Thyroid gland (tissue), 4 donors: ENCODE data around the gene SLAIN2. TPM values are rescaled to one million over a fixed set of nuclear protein-coding genes. Genes with fewer than 3 reads are reported as not detected.

Experiments
- DNase-seq, 2 donors: peaks; one replicate each; pipeline ENCODE4 v3.0.0-alpha.2; 2019
- H3K27ac ChIP-seq, 3 donors: fragments of 200-600 bp; sonication (generic); 1 replicate in 2 of 3; 2 replicates in 1 of 3; pipeline ENCODE4 v1.5.1; 2016 to 2019; ENCODE audit warnings: mild to moderate bottlenecking in 1 of 3, moderate library complexity in 1 of 3
- H3K27me3 ChIP-seq: fragments of 200-600 bp; sonication (generic); one replicate; pipeline ENCODE4 v1.5.1; 2019
- H3K36me3 ChIP-seq, 2 donors: fragments of 200-600 bp; sonication (generic); one replicate each; pipeline ENCODE4 v1.5.1; 2016 to 2019
- H3K4me1 ChIP-seq, 2 donors: fragments of 200-600 bp; sonication (generic); one replicate each; pipeline ENCODE4 v1.5.1; 2017 to 2019
- H3K4me3 ChIP-seq, 3 donors: fragments of 200-600 bp; sonication (generic); replicated peaks in 1 of 3; 1 replicate in 2 of 3; 2 replicates in 1 of 3; pipeline ENCODE4 v1.5.1; 2016; ENCODE audit warnings: mild to moderate bottlenecking in 1 of 3
- H3K9me3 ChIP-seq: fragments of 200-600 bp; sonication (generic); one replicate; pipeline ENCODE4 v1.5.1; 2017
- POLR2A ChIP-seq, 2 donors: fragments of 450-650 bp; IDR thresholded peaks; one replicate each; pipeline ENCODE4 v1.6.1; 2017; ENCODE audit warnings: antibody characterized with exemption in 2 of 2, mild to moderate bottlenecking in 2 of 2, moderate library complexity in 1 of 2
- WGBS, 2 donors: methylation state at CpG; one replicate each; pipeline ENCODE4 v1.1.5; 2017; 5-methylcytosine and 5-hydroxymethylcytosine counted together
- intact Hi-C: fragments of 100-400 bp; cut with DNase I; formaldehyde crosslinking; loops from one replicate; pipeline ENCODE4 v1.15.1; 2023
- total RNA-seq, 4 donors: library from RNA; depleted of rRNA; stranded (reverse); fragments of >200 nt; gene quantifications; one replicate each; pipeline ENCODE4 v1.2.3, GENCODE V29; 2016
- TF ChIP-seq, protein P1 (sequence below), 6 experiments: fragments of 200-600 bp in 3 of 6; fragments of 450-650 bp in 3 of 6; sonication (generic) in 3 of 6; IDR thresholded peaks; one replicate each; pipeline ENCODE4 v1.5.1; 2016 to 2019; ENCODE audit warnings: antibody characterized with exemption in 6 of 6, mild to moderate bottlenecking in 2 of 6, inconsistent platforms in 1 of 6, moderate library complexity in 1 of 6

The SLAIN2 gene
- total RNA-seq, 4 donors from 2014 or later: 40.8 to 191 (median 82.5) TPM

DNA sequence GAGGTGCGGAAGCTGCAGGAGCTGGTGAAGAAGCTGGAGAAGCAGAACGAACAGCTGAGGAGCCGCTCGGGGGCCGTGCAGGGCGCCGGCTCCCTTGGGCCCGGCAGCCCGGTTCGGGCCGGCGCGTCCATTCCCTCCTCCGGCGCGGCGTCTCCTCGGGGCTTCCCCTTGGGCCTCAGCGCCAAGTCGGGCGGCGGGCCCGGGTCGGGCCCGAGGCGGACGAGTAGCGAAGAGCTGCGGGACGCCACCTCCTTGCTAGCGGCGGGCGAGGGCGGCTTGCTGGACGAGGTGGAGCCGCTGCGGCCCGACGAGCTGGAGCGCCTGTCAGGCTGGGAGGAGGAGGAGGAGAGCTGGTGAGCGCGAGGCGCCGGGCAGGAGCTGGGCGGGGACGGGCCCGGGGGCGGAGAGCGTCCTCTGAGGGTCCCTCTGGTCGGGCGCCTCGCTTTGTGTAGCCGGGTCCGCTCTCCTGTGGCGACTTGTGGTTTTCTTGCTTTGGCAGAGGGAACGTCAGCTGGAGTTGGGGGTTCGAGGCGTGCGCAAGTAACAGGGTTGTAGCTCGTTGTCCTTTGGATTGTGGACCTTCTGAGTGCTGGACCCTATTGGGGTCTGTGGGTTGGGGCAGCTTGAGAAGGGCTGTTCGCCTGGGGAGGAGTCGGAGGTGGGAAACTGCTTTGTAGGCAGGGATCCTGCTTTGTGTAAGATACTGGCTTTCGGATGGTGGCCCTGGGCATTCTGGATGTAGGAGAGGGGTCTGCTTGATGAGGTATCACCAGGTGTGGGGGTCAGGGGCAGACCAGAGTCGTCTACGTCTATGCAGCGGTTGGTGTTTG is 662 bp downstream of the SLAIN2 start:
- intact Hi-C loops: no loop called here
- Histone ChIP-seq H3K4me1 (peaks cover 28 to 43% of the 10 kb centered on the region in 2 donors), H3K9me3 (no peaks in the 10 kb centered on the region), H3K27me3 (no peaks in the 10 kb centered on the region), H3K27ac (peak overlapping the region; percentile 76 to 97 (median 95)), H3K36me3 (no peaks in the 10 kb centered on the region), H3K4me3 (peak overlapping the region; percentile 65 to 87 (median 84))
- peak; percentile 62 to 68 for DNase-seq
- WGBS, 2 donors: 1% methylated on average over 33 to 38 of the region's 66 CpGs
- TF ChIP-seq, protein P1, sequence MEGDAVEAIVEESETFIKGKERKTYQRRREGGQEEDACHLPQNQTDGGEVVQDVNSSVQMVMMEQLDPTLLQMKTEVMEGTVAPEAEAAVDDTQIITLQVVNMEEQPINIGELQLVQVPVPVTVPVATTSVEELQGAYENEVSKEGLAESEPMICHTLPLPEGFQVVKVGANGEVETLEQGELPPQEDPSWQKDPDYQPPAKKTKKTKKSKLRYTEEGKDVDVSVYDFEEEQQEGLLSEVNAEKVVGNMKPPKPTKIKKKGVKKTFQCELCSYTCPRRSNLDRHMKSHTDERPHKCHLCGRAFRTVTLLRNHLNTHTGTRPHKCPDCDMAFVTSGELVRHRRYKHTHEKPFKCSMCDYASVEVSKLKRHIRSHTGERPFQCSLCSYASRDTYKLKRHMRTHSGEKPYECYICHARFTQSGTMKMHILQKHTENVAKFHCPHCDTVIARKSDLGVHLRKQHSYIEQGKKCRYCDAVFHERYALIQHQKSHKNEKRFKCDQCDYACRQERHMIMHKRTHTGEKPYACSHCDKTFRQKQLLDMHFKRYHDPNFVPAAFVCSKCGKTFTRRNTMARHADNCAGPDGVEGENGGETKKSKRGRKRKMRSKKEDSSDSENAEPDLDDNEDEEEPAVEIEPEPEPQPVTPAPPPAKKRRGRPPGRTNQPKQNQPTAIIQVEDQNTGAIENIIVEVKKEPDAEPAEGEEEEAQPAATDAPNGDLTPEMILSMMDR (IDR thresholded peaks at IDR 0.05): no peak
- no peak for TF ChIP-seq POLR2A (IDR thresholded peaks at IDR 0.05)

DNA sequence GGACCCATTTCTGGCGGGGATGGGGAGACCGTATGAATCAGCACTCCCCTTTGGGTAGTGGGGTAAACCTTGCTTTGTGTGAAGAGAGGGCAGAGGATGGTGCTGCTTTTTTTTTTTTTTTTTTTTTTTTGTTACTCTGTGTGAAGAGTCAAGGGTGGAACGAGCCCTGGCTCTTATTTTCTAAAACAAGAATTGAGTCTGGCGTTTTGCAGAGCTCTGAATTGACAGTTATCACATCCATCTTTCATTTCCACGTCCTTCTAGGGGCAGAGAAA is 1.2 kb downstream of the SLAIN2 start:
- peak overlapping the region in 2 of 3 donors; percentile 95 to 97 for H3K27ac ChIP-seq
- no peaks in the 10 kb centered on the region for H3K9me3 ChIP-seq
- peaks cover 34 to 48% of the 10 kb centered on the region in 2 donors for H3K4me1 ChIP-seq
- intact Hi-C loops: no loop called here
- 1 to 2% methylated on average over 5 of the region's 5 CpGs for WGBS, 2 donors
- no peak for DNase-seq
- H3K27me3 ChIP-seq: no peaks in the 10 kb centered on the region
- peak overlapping the region in 2 of 3 donors; percentile 65 to 87 for H3K4me3 ChIP-seq
- TF ChIP-seq POLR2A (IDR thresholded peaks at IDR 0.05): no peak
- TF ChIP-seq, protein P1 (IDR thresholded peaks at IDR 0.05): no peak
- no peaks in the 10 kb centered on the region for H3K36me3 ChIP-seq

DNA sequence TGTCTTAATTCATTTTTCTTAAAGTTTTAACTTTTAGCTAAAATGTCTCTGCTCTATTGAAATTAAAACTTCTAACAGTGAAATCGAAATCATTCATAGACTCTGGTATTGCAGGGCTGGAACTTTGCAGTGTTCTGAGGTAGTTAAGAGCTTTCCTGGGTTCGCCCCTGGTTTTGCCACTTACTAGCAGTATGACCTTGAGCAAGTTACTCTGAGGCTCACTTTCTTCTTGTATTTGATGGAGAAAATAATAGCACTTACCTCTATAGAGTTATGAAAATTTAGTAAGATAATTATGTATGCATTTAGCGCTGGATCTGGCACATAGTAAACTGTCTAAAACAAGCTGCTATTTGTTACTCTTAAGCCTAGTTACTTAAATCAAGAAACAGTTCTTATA is 1.7 kb downstream of the SLAIN2 start:
- H3K27me3 ChIP-seq: no peaks in the 10 kb centered on the region

DNA sequence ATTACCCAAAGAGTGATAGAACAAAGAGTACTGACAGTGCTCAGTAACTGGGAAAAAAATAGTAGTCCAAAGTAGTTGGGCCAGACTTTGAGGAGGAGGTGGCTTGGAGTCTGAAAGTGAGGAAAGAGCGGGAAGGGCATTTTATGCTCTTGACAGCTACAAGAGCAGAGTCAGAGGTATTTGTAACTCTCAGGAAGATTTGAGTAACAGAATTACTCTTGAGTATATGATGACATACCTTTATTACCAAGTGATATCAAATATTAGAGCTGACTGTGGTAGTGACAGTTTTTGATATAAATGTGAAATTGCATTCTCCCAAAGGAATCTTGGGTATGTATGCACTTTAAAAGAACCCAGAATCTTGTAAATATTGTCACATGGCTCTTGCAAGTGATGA is 2.2 kb downstream of the SLAIN2 start:
- H3K4me3 ChIP-seq: no peak overlapping the region
- H3K27ac ChIP-seq: no peak overlapping the region

More for the DNA sequence above, 1.7 kb downstream of the SLAIN2 start:
- H3K9me3 ChIP-seq: no peaks in the 10 kb centered on the region
- no peak overlapping the region for H3K4me3 ChIP-seq
- intact Hi-C loops: no loop called here
- peaks cover 34 to 48% of the 10 kb centered on the region in 2 donors for H3K4me1 ChIP-seq
- DNase-seq: no peak
- 27 to 30% methylated on average over 3 of the region's 3 CpGs for WGBS, 2 donors
- H3K27ac ChIP-seq: no peak overlapping the region
- no peaks in the 10 kb centered on the region for H3K36me3 ChIP-seq
- no peak for TF ChIP-seq POLR2A (IDR thresholded peaks at IDR 0.05)
- TF ChIP-seq, protein P1 (IDR thresholded peaks at IDR 0.05): no peak

DNA sequence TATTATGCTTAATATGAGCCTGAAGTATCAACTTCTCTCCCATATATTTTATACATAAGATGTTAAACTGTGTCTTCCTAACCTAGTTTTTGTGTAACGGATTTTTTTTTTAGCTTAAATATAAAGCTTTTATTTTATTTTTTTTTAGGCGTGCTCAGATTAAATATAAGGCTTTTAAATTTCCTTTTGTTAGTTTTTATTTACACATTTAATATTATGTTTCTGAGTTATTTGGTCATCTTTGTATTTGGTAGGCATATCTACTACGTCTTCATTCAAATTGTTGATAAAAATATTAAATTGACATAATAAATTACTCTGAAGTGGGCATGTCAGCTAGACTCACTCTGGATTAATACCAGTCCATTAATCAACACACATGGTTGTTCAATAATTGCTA is 4.2 kb downstream of the SLAIN2 start:
- H3K36me3 ChIP-seq: no peaks in the 10 kb centered on the region
- TF ChIP-seq POLR2A (IDR thresholded peaks at IDR 0.05): no peak
- TF ChIP-seq, protein P1 (IDR thresholded peaks at IDR 0.05): no peak
- H3K27ac ChIP-seq: no peak overlapping the region
- H3K9me3 ChIP-seq: no peaks in the 10 kb centered on the region
- H3K4me3 ChIP-seq: no peak overlapping the region
- 96 to 98% methylated on average over 3 of the region's 3 CpGs for WGBS, 2 donors
- DNase-seq: no peak
- H3K27me3 ChIP-seq: no peaks in the 10 kb centered on the region
- intact Hi-C loops: no loop called here
- H3K4me1 ChIP-seq: peaks cover 28 to 42% of the 10 kb centered on the region in 2 donors

More for the DNA sequence above, 2.2 kb downstream of the SLAIN2 start:
- TF ChIP-seq, protein P1 (IDR thresholded peaks at IDR 0.05): no peak
- no peak for TF ChIP-seq POLR2A (IDR thresholded peaks at IDR 0.05)
- intact Hi-C loops: no loop called here
- 62 to 67% methylated on average over 1 of the region's 1 CpG for WGBS, 2 donors
- peaks cover 34 to 48% of the 10 kb centered on the region in 2 donors for H3K4me1 ChIP-seq
- H3K9me3 ChIP-seq: no peaks in the 10 kb centered on the region
- no peaks in the 10 kb centered on the region for H3K36me3 ChIP-seq
- no peak for DNase-seq
- H3K27me3 ChIP-seq: no peaks in the 10 kb centered on the region
